H9 (cell line): ENCODE results near the gene KMT2C. TPM values are rescaled to one million over a fixed set of nuclear protein-coding genes. Genes with fewer than 3 reads are reported as not detected.

Experiments
- DNase-seq: peaks from one replicate; pipeline ENCODE4 v3.0.0-alpha.2; 2017
- H2AFZ ChIP-seq: one replicate; pipeline ENCODE4 v1.6.1; 2013; ENCODE audit warnings: mild to moderate bottlenecking, low read length, control low read depth, moderate library complexity
- H2AK5ac ChIP-seq: 2 replicates; pipeline ENCODE4 v1.6.1; 2013; ENCODE audit warnings: low read length, control low read depth, mixed read lengths; ENCODE audit not compliant: insufficient read length
- H2BK120ac ChIP-seq: one replicate; pipeline ENCODE4 v1.6.1; 2013; ENCODE audit warnings: low read depth, mild to moderate bottlenecking, low read length, control low read depth, inconsistent platforms; ENCODE audit not compliant: poor library complexity, severe bottlenecking
- H2BK12ac ChIP-seq: 2 replicates; pipeline ENCODE4 v1.6.1; 2013; ENCODE audit warnings: low read length, control low read depth, mixed read lengths, low read depth; ENCODE audit not compliant: insufficient read length
- H2BK15ac ChIP-seq: 2 replicates; pipeline ENCODE4 v1.6.1; 2013; ENCODE audit warnings: low read depth, low read length, control low read depth
- H2BK20ac ChIP-seq: one replicate; pipeline ENCODE4 v1.6.1; 2013; ENCODE audit warnings: low read depth, mild to moderate bottlenecking, low read length, control low read depth, inconsistent platforms; ENCODE audit not compliant: poor library complexity, severe bottlenecking
- H2BK5ac ChIP-seq: 2 replicates; pipeline ENCODE4 v1.6.1; 2013; ENCODE audit warnings: low read length, control low read depth, mixed read lengths; ENCODE audit not compliant: insufficient read length
- H3K14ac ChIP-seq: 2 replicates; pipeline ENCODE4 v1.6.1; 2013; ENCODE audit warnings: low read length, control low read depth; ENCODE audit not compliant: insufficient read depth
- H3K18ac ChIP-seq: 2 replicates; pipeline ENCODE4 v1.6.1; 2013; ENCODE audit warnings: low read depth, mild to moderate bottlenecking, mixed read lengths, low read length, control low read depth; ENCODE audit not compliant: insufficient read length
- H3K23ac ChIP-seq: 2 replicates; pipeline ENCODE4 v1.6.1; 2013; ENCODE audit warnings: low read length, control low read depth, mixed read lengths, low read depth; ENCODE audit not compliant: insufficient read length
- H3K23me2 ChIP-seq: 2 replicates; pipeline ENCODE4 v1.6.1; 2013; ENCODE audit warnings: low read depth, mild to moderate bottlenecking, mixed read lengths, low read length, control low read depth; ENCODE audit not compliant: insufficient read length, poor library complexity, severe bottlenecking
- H3K27ac ChIP-seq: 2 replicates; pipeline ENCODE4 v1.5.1; 2013; ENCODE audit warnings: low read length, control low read depth, mixed read lengths, low read depth; ENCODE audit not compliant: insufficient read length
- H3K27me3 ChIP-seq: 2 replicates; pipeline ENCODE4 v1.6.1; 2013; ENCODE audit warnings: low read length, control low read depth, inconsistent platforms; ENCODE audit not compliant: insufficient read depth
- H3K4ac ChIP-seq: 2 replicates; pipeline ENCODE4 v1.6.1; 2013; ENCODE audit warnings: low read depth, mild to moderate bottlenecking, control low read depth, inconsistent platforms, low read length, moderate library complexity
- H3K4me1 ChIP-seq: 2 replicates; pipeline ENCODE4 v1.6.1; 2013; ENCODE audit warnings: low read length, control low read depth, inconsistent platforms; ENCODE audit not compliant: insufficient read depth
- H3K4me2 ChIP-seq: 2 replicates; pipeline ENCODE4 v1.6.1; 2013; ENCODE audit warnings: low read length, control low read depth, mixed read lengths; ENCODE audit not compliant: insufficient read length, insufficient read depth
- H3K56ac ChIP-seq: 2 replicates; pipeline ENCODE4 v1.6.1; 2013; ENCODE audit warnings: low read depth, mild to moderate bottlenecking, mixed read lengths, low read length, control low read depth; ENCODE audit not compliant: insufficient read length
- H3K79me1 ChIP-seq: 2 replicates; pipeline ENCODE4 v1.6.1; 2013; ENCODE audit warnings: low read depth, mild to moderate bottlenecking, moderate library complexity, low read length, control low read depth, inconsistent platforms; ENCODE audit not compliant: insufficient read depth, poor library complexity, severe bottlenecking
- H3K79me2 ChIP-seq: 2 replicates; pipeline ENCODE4 v1.6.1; 2013; ENCODE audit warnings: low read length, control low read depth, inconsistent platforms; ENCODE audit not compliant: insufficient read depth
- H3K9ac ChIP-seq: 2 replicates; pipeline ENCODE4 v1.6.1; 2013; ENCODE audit warnings: low read length, control low read depth, mixed read lengths; ENCODE audit not compliant: insufficient read length; ENCODE audit errors: extremely low read depth
- H3K9me3 ChIP-seq: one replicate; pipeline ENCODE4 v1.6.1; 2013; ENCODE audit warnings: low read depth, low read length, inconsistent platforms; ENCODE audit not compliant: control insufficient read depth
- H3T11ph ChIP-seq: one replicate; pipeline ENCODE4 v1.6.1; 2013; ENCODE audit warnings: mild to moderate bottlenecking, low read length, control low read depth, inconsistent platforms
- H4K20me1 ChIP-seq: one replicate; pipeline ENCODE4 v1.6.1; 2013; ENCODE audit not compliant: control insufficient read depth, insufficient read length, insufficient read depth
- H4K5ac ChIP-seq: 2 replicates; pipeline ENCODE4 v1.6.1; 2013; ENCODE audit warnings: low read depth, mild to moderate bottlenecking, mixed read lengths, low read length, control low read depth; ENCODE audit not compliant: insufficient read length
- H4K8ac ChIP-seq: replicated peaks from 2 replicates; pipeline ENCODE4 v1.6.1; 2013; ENCODE audit warnings: low read length, control low read depth, mixed read lengths, low read depth; ENCODE audit not compliant: insufficient read length
- H4K91ac ChIP-seq: 2 replicates; pipeline ENCODE4 v1.6.1; 2013; ENCODE audit warnings: low read depth, mild to moderate bottlenecking, moderate library complexity, mixed read lengths, low read length, control low read depth; ENCODE audit not compliant: insufficient read length
- H3K27ac Mint-ChIP-seq, 3 experiments: 2 replicates in 2 of 3; 3 replicates in 1 of 3; pipeline ENCODE4 v1.8.0; 2020 to 2021; ENCODE audit warnings: mixed read lengths in 3 of 3, mild to moderate bottlenecking in 1 of 3, moderate library complexity in 1 of 3
- H3K27me3 Mint-ChIP-seq: 2 replicates; pipeline ENCODE4 v1.8.0; 2021; ENCODE audit warnings: low read depth, mild to moderate bottlenecking, moderate library complexity, mixed read lengths
- H3K36me3 Mint-ChIP-seq, 3 experiments: 2 replicates in 2 of 3; 3 replicates in 1 of 3; pipeline ENCODE4 v1.8.0; 2020 to 2021; ENCODE audit warnings: low read depth in 3 of 3, mixed read lengths in 3 of 3; ENCODE audit not compliant: insufficient read depth in 1 of 3
- H3K4me1 Mint-ChIP-seq, 2 experiments: 2 replicates each; pipeline ENCODE4 v1.8.0; 2020; ENCODE audit warnings: mixed read lengths in 2 of 2
- H3K4me3 Mint-ChIP-seq, 2 experiments: 2 replicates in 1 of 2; 3 replicates in 1 of 2; pipeline ENCODE4 v1.8.0; 2020 to 2021; ENCODE audit warnings: mild to moderate bottlenecking in 2 of 2, mixed read lengths in 2 of 2, moderate library complexity in 1 of 2
- H3K9me3 Mint-ChIP-seq, 2 experiments: 2 replicates in 1 of 2; 3 replicates in 1 of 2; pipeline ENCODE4 v1.8.0; 2020; ENCODE audit warnings: mild to moderate bottlenecking in 2 of 2, mixed read lengths in 2 of 2, moderate library complexity in 1 of 2
- CTCF ChIP-seq: fragments of 200-600 bp; sonication (generic); conservative IDR thresholded peaks from 3 replicates; pipeline ENCODE4 v1.8.0; 2021; ENCODE audit warnings: antibody characterized with exemption, mild to moderate bottlenecking
- WGBS: extraction: QIAGEN DNeasy Blood & Tissue Kit; methylation state at CpG from one replicate; pipeline ENCODE4 v1.1.7; 2013; ENCODE audit warnings: missing lambda C conversion rate, low lambda C conversion rate, mixed read lengths; ENCODE audit not compliant: insufficient read length; ENCODE audit errors: extremely low coverage; 5-methylcytosine and 5-hydroxymethylcytosine counted together
- total RNA-seq: library from RNA; stranded (reverse); gene quantifications from 2 replicates; pipeline ENCODE4 v1.2.1, GENCODE V29; 2021

The KMT2C gene
- total RNA-seq, 1 experiment from 2014 or later: 32.2 TPM

DNA sequence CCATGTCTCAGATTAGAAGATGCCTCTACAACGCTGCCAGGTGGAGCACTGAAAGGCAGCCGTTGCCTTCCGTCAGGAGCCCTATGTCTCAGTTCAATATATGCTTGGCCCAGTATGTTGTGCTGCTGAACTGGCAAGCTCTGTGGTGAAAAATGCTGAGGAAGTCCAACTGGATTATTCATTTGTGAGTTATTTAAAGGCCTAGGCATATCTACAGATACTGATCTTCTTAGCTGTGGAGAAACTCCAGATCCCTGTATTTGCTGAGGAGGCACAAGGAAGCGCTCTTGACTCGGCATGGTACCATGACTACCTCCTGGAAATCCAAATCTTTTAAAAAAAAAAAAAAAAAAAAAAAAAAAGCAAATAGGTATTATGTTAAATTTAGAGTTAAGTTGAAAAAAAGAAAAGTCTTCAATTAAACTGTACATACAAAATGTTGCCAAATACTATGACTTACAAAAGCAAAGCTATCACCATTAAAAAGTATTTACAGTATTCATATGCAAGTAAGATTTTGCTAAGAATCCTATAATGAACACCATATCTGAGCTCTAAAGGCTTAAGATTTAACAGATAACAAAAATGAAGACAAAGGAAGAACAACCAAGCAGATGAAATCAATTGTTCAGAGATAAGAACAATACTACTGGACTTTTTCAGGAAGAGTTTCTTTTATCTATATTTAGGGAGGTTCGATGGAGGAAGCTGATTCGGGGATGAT, 258.0 kb downstream of the KMT2C start:
- no peak overlapping the region for H2BK12ac ChIP-seq
- H3K27ac ChIP-seq: no peak overlapping the region
- Mint-ChIP-seq H3K4me1 (no peaks in the 10 kb centered on the region), H3K27me3 (no peaks in the 10 kb centered on the region), H3K27ac (no peak overlapping the region), H3K4me3 (no peak overlapping the region), H3K36me3 (peaks cover 27 to 68% (median 48%) of the 10 kb centered on the region in 3 experiments; a peak in 6 of 7 replicates), H3K9me3 (no peaks in the 10 kb centered on the region)
- H2BK5ac ChIP-seq: no peak overlapping the region
- no peak for TF ChIP-seq CTCF
- no peak overlapping the region for H4K5ac ChIP-seq
- H4K20me1 ChIP-seq: no peaks in the 10 kb centered on the region
- no peak overlapping the region for H3K14ac ChIP-seq
- WGBS: no CpG with 5 or more reads among the region's 7 CpGs
- no peak for DNase-seq
- no peaks in the 10 kb centered on the region for H3K27me3 ChIP-seq
- H3K79me2 ChIP-seq: no peaks in the 10 kb centered on the region
- no peaks in the 10 kb centered on the region for H3K9me3 ChIP-seq
- H3K4me1 ChIP-seq: no peaks in the 10 kb centered on the region
- H3K23ac ChIP-seq: no peak overlapping the region
- H3K4me2 ChIP-seq: no peak overlapping the region
- no peak overlapping the region for H3T11ph ChIP-seq
- no peaks in the 10 kb centered on the region for H3K23me2 ChIP-seq
- H2BK120ac ChIP-seq: no peak overlapping the region
- H3K79me1 ChIP-seq: peaks cover 2% of the 10 kb centered on the region
- no peak overlapping the region for H3K9ac ChIP-seq
- H2AK5ac ChIP-seq: no peak overlapping the region
- H3K4ac ChIP-seq: no peak overlapping the region
- no peak overlapping the region for H3K56ac ChIP-seq
- H2BK20ac ChIP-seq: no peak overlapping the region
- H3K18ac ChIP-seq: no peak overlapping the region
- no peak overlapping the region for H2AFZ ChIP-seq
- H2BK15ac ChIP-seq: no peak overlapping the region
- H4K8ac ChIP-seq: no peak overlapping the region
- H4K91ac ChIP-seq: no peak overlapping the region
